GM23338 (cell line): ENCODE measurements around the gene MYCBP2. TPM values are rescaled to one million over a fixed set of nuclear protein-coding genes. Genes with fewer than 3 reads are reported as not detected.

ENCODE experiments used
- ATAC-seq: fragments of 200-7000 bp; cut with Tn5 transposase; 3 replicates; pipeline ENCODE4 v1.9.1; 2020
- DNase-seq: peaks from one replicate; pipeline ENCODE4 v3.0.0-alpha.2; 2015; ENCODE audit warnings: low spot score
- H2AFZ ChIP-seq: fragments of 200-600 bp; sonication (generic); 2 replicates; pipeline ENCODE4 v1.8.0; 2016; ENCODE audit warnings: antibody characterized with exemption, mild to moderate bottlenecking, moderate library complexity
- H3F3A ChIP-seq: fragments of 200-600 bp; sonication (generic); replicated peaks from 2 replicates; pipeline ENCODE4 v1.8.0; 2017; ENCODE audit warnings: antibody characterized with exemption, mixed run types, low read depth
- H3K27ac ChIP-seq: fragments of 200-600 bp; sonication (generic); 2 replicates; pipeline ENCODE4 v1.6.1; 2016; ENCODE audit warnings: low read depth
- H3K27me3 ChIP-seq: fragments of 200-600 bp; sonication (generic); 2 replicates; pipeline ENCODE4 v1.8.0; 2016; ENCODE audit warnings: mild to moderate bottlenecking, mixed run types, moderate library complexity; ENCODE audit not compliant: insufficient read depth
- H3K36me3 ChIP-seq: fragments of 200-600 bp; sonication (generic); 2 replicates; pipeline ENCODE4 v1.8.0; 2016; ENCODE audit warnings: mild to moderate bottlenecking; ENCODE audit not compliant: insufficient read depth
- H3K4me1 ChIP-seq: fragments of 200-600 bp; sonication (generic); 2 replicates; pipeline ENCODE4 v1.8.0; 2016; ENCODE audit warnings: mild to moderate bottlenecking, moderate library complexity; ENCODE audit not compliant: insufficient read depth
- H3K4me2 ChIP-seq: fragments of 200-600 bp; sonication (generic); 2 replicates; pipeline ENCODE4 v1.7.1; 2017; ENCODE audit warnings: mixed run types
- H3K4me3 ChIP-seq: fragments of 200-600 bp; sonication (generic); 2 replicates; pipeline ENCODE4 v1.6.1; 2016; ENCODE audit warnings: mixed run types
- H3K79me2 ChIP-seq: fragments of 200-600 bp; sonication (generic); replicated peaks from 2 replicates; pipeline ENCODE4 v1.8.0; 2017; ENCODE audit warnings: mild to moderate bottlenecking; ENCODE audit not compliant: insufficient read depth
- H3K9me2 ChIP-seq: fragments of 200-600 bp; sonication (generic); 2 replicates; pipeline ENCODE4 v1.8.0; 2017; ENCODE audit not compliant: insufficient read depth
- H4K20me1 ChIP-seq: fragments of 200-600 bp; sonication (generic); replicated peaks from 2 replicates; pipeline ENCODE4 v1.8.0; 2017; ENCODE audit warnings: mild to moderate bottlenecking; ENCODE audit not compliant: insufficient read depth
- H3K27ac Mint-ChIP-seq: 2 replicates; pipeline ENCODE4 v1.8.0; 2020; ENCODE audit warnings: inconsistent platforms, mild to moderate bottlenecking, moderate library complexity, mixed read lengths
- H3K27me3 Mint-ChIP-seq: 3 replicates; pipeline ENCODE4 v1.8.0; 2022; ENCODE audit warnings: low read depth, mild to moderate bottlenecking, moderate library complexity, mixed read lengths, inconsistent platforms; ENCODE audit not compliant: insufficient read depth, poor library complexity
- H3K36me3 Mint-ChIP-seq: 3 replicates; pipeline ENCODE4 v1.8.0; 2021; ENCODE audit warnings: low read depth, mild to moderate bottlenecking, inconsistent platforms, moderate library complexity, mixed read lengths
- H3K4me1 Mint-ChIP-seq: 3 replicates; pipeline ENCODE4 v1.8.0; 2020; ENCODE audit warnings: mild to moderate bottlenecking, inconsistent platforms, mixed read lengths
- H3K4me3 Mint-ChIP-seq: 3 replicates; pipeline ENCODE4 v1.8.0; 2021; ENCODE audit warnings: moderate library complexity, mild to moderate bottlenecking, inconsistent platforms, mixed read lengths
- H3K9me3 Mint-ChIP-seq: 3 replicates; pipeline ENCODE4 v1.8.0; 2020; ENCODE audit warnings: moderate library complexity, mild to moderate bottlenecking, inconsistent platforms, mixed read lengths
- CTCF ChIP-seq, 2 experiments: fragments of 200-600 bp in 1 of 2; sonication (generic) in 1 of 2; conservative IDR thresholded peaks; 2 replicates each; pipeline versions ENCODE4 v1.5.1 to v1.6.1; 2016 to 2017; ENCODE audit warnings: antibody characterized with exemption in 2 of 2, low read depth in 2 of 2, mild to moderate bottlenecking in 2 of 2, moderate library complexity in 1 of 2
- ETS1 ChIP-seq: IDR thresholded peaks from 2 replicates; pipeline ENCODE4 v1.6.1; 2016; ENCODE audit warnings: antibody characterized with exemption
- EZH2 ChIP-seq: fragments of 200-600 bp; sonication (generic); IDR thresholded peaks from one replicate; pipeline ENCODE4 v1.8.0; 2017; ENCODE audit warnings: antibody characterized with exemption, mild to moderate bottlenecking, low read depth; ENCODE audit not compliant: unreplicated experiment
- EZH2phosphoT487 ChIP-seq: fragments of 200-600 bp; sonication (generic); IDR thresholded peaks from one replicate; pipeline ENCODE4 v1.8.1; 2018; ENCODE audit warnings: antibody characterized with exemption; ENCODE audit not compliant: unreplicated experiment
- JUNB ChIP-seq: IDR thresholded peaks from one replicate; pipeline ENCODE4 v1.6.1; 2016; ENCODE audit warnings: antibody characterized with exemption; ENCODE audit not compliant: unreplicated experiment
- NANOG ChIP-seq: IDR thresholded peaks from 2 replicates; pipeline ENCODE4 v1.6.1; 2016; ENCODE audit warnings: antibody characterized with exemption, borderline replicate concordance
- POLR2AphosphoS5 ChIP-seq: IDR thresholded peaks from 2 replicates; pipeline ENCODE4 v1.6.1; 2016; ENCODE audit warnings: antibody characterized with exemption, low read depth
- REST ChIP-seq: IDR thresholded peaks from one replicate; pipeline ENCODE4 v1.6.1; 2018; ENCODE audit warnings: antibody characterized with exemption; ENCODE audit not compliant: unreplicated experiment
- STAT1 ChIP-seq: IDR thresholded peaks from one replicate; pipeline ENCODE4 v1.6.1; 2016; ENCODE audit warnings: antibody characterized with exemption; ENCODE audit not compliant: unreplicated experiment
- ZNF114 ChIP-seq: fragments of 250-450 bp; sonication (Bioruptor Pico); IDR thresholded peaks from 2 replicates; pipeline ENCODE4 v1.5.0; 2020; ENCODE audit warnings: mild to moderate bottlenecking, moderate library complexity
- ZNF331 ChIP-seq: fragments of 250-450 bp; sonication (Bioruptor Pico); IDR thresholded peaks from 2 replicates; pipeline ENCODE4 v1.5.0; 2020; ENCODE audit warnings: low read depth, mild to moderate bottlenecking, moderate library complexity
- ZNF462 ChIP-seq: fragments of 250-450 bp; sonication (Bioruptor Pico); IDR thresholded peaks from 2 replicates; pipeline ENCODE4 v1.5.0; 2020; ENCODE audit warnings: mild to moderate bottlenecking, moderate library complexity
- polyA plus RNA-seq: library from polyadenylated mRNA; unstranded; fragments of >200 nt; fragmentation: Nextera tagmentation; extraction: Ambion mirVana; gene quantifications from 2 replicates; pipeline ENCODE4 v1.2.1, GENCODE V29; 2016
- total RNA-seq: library from RNA; depleted of rRNA; stranded (reverse); fragments of >200 nt; shearing (Covaris generic); gene quantifications from 2 replicates; pipeline ENCODE4 v1.2.3, GENCODE V29; 2014

MYCBP2 gene
- total and polyA plus RNA-seq, 2 experiments from 2014 or later = 54.6 to 77.2 TPM

- peaks cover 56% of the 10 kb centered on the region for H3K36me3 Mint-ChIP-seq
Observed at GRCh38 chr13:77014906-77015685, 311.8 kb downstream of the MYCBP2 start.

More at GRCh38 chr13:77014906-77015685, 311.8 kb downstream of the MYCBP2 start:
- no peaks in the 10 kb centered on the region for H3K27me3 ChIP-seq
- Mint-ChIP-seq H3K4me3 (no peak overlapping the region), H3K27ac (no peak overlapping the region), H3K9me3 (no peaks in the 10 kb centered on the region), H3K4me1 (no peaks in the 10 kb centered on the region), H3K27me3 (no peaks in the 10 kb centered on the region)
- no peak overlapping the region for H3K4me2 ChIP-seq
- no peak overlapping the region for H2AFZ ChIP-seq
- H4K20me1 ChIP-seq = peaks cover 7% of the 10 kb centered on the region
- H3K4me3 ChIP-seq = no peak overlapping the region
- H3K27ac ChIP-seq = no peak overlapping the region
- ATAC-seq = no peak
- peaks cover 30% of the 10 kb centered on the region for H3K36me3 ChIP-seq
- H3K79me2 ChIP-seq = peaks cover 50% of the 10 kb centered on the region
- no peaks in the 10 kb centered on the region for H3K9me2 ChIP-seq
- H3K4me1 ChIP-seq = no peaks in the 10 kb centered on the region
- no peak for DNase-seq
- no peaks in the 10 kb centered on the region for H3F3A ChIP-seq
- TF ChIP-seq CTCF (conservative IDR thresholded peaks at IDR 0.05; ENCODE audit: low read depth in 2 of 2) (no peak), NANOG (no peak), REST (no peak), JUNB (no peak), ZNF462 (CRISPR knock-in tag) (no peak), POLR2AphosphoS5 (no peak), STAT1 (no peak), EZH2phosphoT487 (no peak), EZH2 (no peak), ETS1 (no peak), ZNF331 (CRISPR knock-in tag) (no peak), ZNF114 (no peak)
